ENCODE measurements around the gene NRXN3.

The NRXN3 gene

GRCh38 chr14:79037106-79037505 lies 866.9 kb downstream of the NRXN3 start:
- no peak for TF ChIP-seq GATA2 (IDR thresholded peaks at IDR 0.05; ENCODE audit: low read depth, low read length)
- no peak for TF ChIP-seq GATA3 (IDR thresholded peaks at IDR 0.05; ENCODE audit: low read depth, low read length)

GRCh38 chr14:79037593-79037992 lies 867.4 kb downstream of the NRXN3 start:
- TF ChIP-seq GATA3 (IDR thresholded peaks at IDR 0.05; ENCODE audit: low read depth, low read length) = no peak
- TF ChIP-seq GATA2 (IDR thresholded peaks at IDR 0.05; ENCODE audit: low read depth, low read length) = no peak

- TF ChIP-seq GATA2 (IDR thresholded peaks at IDR 0.05; ENCODE audit: low read depth, low read length) (no peak), GATA3 (IDR thresholded peaks at IDR 0.05; ENCODE audit: low read depth, low read length) (no peak)
These were observed 870.6 kb downstream of the NRXN3 start for GRCh38 chr14:79040790-79041189.

- no peak for TF ChIP-seq GATA2 (IDR thresholded peaks at IDR 0.05; ENCODE audit: low read depth, low read length)
- TF ChIP-seq GATA3 (IDR thresholded peaks at IDR 0.05; ENCODE audit: low read depth, low read length) = no peak
These were observed 873.2 kb downstream of the NRXN3 start for GRCh38 chr14:79043194-79043889.

- no peak for TF ChIP-seq GATA2 (IDR thresholded peaks at IDR 0.05; ENCODE audit: low read depth, low read length)
These were observed 874.9 kb downstream of the NRXN3 start for GRCh38 chr14:79044894-79045624.

- TF ChIP-seq GATA2 (IDR thresholded peaks at IDR 0.05; ENCODE audit: low read depth, low read length) (no peak), GATA3 (IDR thresholded peaks at IDR 0.05; ENCODE audit: low read depth, low read length) (no peak)
These were observed 880.9 kb downstream of the NRXN3 start for GRCh38 chr14:79050787-79051727.

- TF ChIP-seq GATA2 (IDR thresholded peaks at IDR 0.05; ENCODE audit: low read depth, low read length) = no peak
- no peak for TF ChIP-seq GATA3 (IDR thresholded peaks at IDR 0.05; ENCODE audit: low read depth, low read length)
These were observed 881.6 kb downstream of the NRXN3 start for GRCh38 chr14:79051742-79052141.

- TF ChIP-seq GATA3 (IDR thresholded peaks at IDR 0.05; ENCODE audit: low read depth, low read length) = no peak
- TF ChIP-seq GATA2 (IDR thresholded peaks at IDR 0.05; ENCODE audit: low read depth, low read length) = no peak
These were observed 886.7 kb downstream of the NRXN3 start for GRCh38 chr14:79056879-79057278.

- TF ChIP-seq GATA2 (IDR thresholded peaks at IDR 0.05; ENCODE audit: low read depth, low read length) = no peak
These were observed 887.2 kb downstream of the NRXN3 start for GRCh38 chr14:79057333-79057732.

- TF ChIP-seq GATA2 (IDR thresholded peaks at IDR 0.05; ENCODE audit: low read depth, low read length) = no peak
- TF ChIP-seq GATA3 (IDR thresholded peaks at IDR 0.05; ENCODE audit: low read depth, low read length) = no peak
These were observed 892.1 kb downstream of the NRXN3 start for GRCh38 chr14:79062226-79062625.

- TF ChIP-seq GATA2 (IDR thresholded peaks at IDR 0.05; ENCODE audit: low read depth, low read length) (no peak), GATA3 (IDR thresholded peaks at IDR 0.05; ENCODE audit: low read depth, low read length) (no peak)
These were observed 894.0 kb downstream of the NRXN3 start for GRCh38 chr14:79064214-79064613.

- TF ChIP-seq GATA3 (IDR thresholded peaks at IDR 0.05; ENCODE audit: low read depth, low read length) = 0 out of 2 replicates have a peak, but pooled peaks have one; percentile 16
- peak; percentile 79 for TF ChIP-seq GATA2 (IDR thresholded peaks at IDR 0.05; ENCODE audit: low read depth, low read length)
These were observed 904.3 kb downstream of the NRXN3 start for GRCh38 chr14:79074510-79074909.

GRCh38 chr14:79076428-79076827 lies 906.3 kb downstream of the NRXN3 start:
- TF ChIP-seq GATA2 (IDR thresholded peaks at IDR 0.05; ENCODE audit: low read depth, low read length) (no peak), GATA3 (IDR thresholded peaks at IDR 0.05; ENCODE audit: low read depth, low read length) (no peak)

- TF ChIP-seq GATA3 (IDR thresholded peaks at IDR 0.05; ENCODE audit: low read depth, low read length) = no peak
- TF ChIP-seq GATA2 (IDR thresholded peaks at IDR 0.05; ENCODE audit: low read depth, low read length) = no peak
These were observed 906.9 kb downstream of the NRXN3 start for GRCh38 chr14:79077096-79077495.

All from SH-SY5Y (cell line).